HG03378 (cell line): ENCODE results near the gene CLDN3.
"Not testable (repeated sequence)": the region's sequence is repeated elsewhere in the genome, so short reads cannot be mapped to it uniquely, and the experiment has no call there.

Source experiments
- ATAC-seq: cut with Tn5 transposase; IDR thresholded peaks from one replicate; pipeline ENCODE4 v1.9.1; 2021; ENCODE audit warnings: mild to moderate bottlenecking, moderate library complexity; ENCODE audit not compliant: unreplicated experiment

The CLDN3 gene

DNA sequence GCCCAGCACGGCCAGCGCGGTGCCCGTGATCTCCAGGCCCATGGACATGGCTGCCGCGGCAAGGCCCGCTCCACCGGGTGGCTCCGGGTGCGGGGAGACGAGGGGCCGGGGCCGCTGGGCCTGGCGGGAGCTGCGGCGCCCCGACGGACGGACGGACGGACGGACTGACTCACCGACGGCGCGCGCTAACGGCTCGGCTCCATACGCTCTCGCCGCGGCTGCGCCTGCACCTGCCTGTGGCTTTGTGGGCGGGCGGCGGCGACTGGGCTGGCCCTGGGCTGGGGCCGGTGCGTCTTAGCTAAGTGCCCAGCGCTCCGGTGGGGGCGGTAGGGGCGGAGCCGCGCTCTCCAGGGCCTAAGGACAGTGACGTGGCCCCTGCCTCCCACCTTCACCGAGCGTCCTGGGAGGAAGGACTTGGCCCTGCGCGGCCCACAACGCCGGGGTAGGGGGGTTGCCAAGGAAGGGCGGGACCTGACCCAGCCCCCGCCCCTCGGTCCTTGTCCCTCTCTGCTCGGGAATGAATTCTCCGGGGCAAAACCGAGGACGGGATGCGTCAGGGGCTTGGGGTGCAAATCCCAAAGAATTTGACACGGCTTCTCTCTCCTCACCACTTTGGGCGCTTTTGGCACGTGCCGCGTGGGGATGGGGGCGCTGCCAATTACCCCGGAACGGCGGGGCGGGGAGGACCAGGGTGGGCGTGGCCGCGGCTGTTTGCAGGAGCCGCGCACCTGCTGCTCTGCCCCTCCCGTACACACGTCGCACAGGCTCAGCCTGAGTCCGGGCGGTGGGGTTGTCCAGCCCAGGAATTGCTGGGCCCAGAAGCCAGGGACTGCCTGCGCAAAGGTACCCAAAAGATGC is at the start of gene CLDN3:
Gene CLDN3 (minus strand): TSS at position 269 of the 858 bp plus-strand sequence. CDS start 221 bp downstream, at position 48.
- no peak for ATAC-seq

- no peak for ATAC-seq
These were observed 47.1 kb upstream of the CLDN3 start for GRCh38 chr7:73817121-73817520.

GRCh38 chr7:73815436-73815835 is 45.4 kb upstream of the CLDN3 start:
- no peak for ATAC-seq

DNA sequence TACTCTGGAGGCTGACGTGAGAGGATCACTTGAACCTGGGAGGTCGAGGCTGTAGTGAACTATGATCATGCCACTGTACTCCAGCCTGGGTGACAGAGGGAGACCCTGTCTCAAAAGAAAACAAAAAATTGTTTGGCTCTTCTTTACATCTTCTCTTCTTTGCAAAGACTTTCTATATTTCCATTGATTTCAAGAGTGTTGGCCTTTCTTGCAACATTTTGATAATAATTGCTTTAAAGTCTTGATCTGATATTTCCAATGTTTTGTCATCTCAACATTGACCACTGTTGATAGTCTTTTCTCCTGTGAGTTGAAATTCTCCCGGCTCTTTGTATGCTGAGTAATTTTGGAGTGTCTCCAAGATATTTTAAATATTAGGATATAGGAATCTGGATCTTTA is 42.9 kb upstream of the CLDN3 start:
- no peak for ATAC-seq

DNA sequence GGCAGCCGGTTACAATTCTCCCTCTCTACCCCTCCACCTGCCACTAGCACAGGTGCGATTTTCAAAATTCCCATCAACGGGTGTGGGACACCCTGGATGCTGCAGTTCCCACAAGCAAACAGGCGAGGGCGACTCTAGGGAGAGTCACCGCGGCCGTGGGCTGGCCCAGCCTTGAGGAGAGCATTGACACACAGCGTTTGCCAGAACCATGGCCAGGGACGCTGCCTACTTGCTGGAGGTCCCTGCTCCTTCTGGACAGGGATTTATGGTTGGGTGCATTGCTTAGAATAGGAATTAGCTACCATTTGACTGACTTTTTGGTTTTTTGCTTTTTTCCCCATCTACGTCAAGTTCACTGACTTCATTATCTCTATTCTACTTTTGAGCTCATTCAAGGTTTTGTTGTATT is 41.7 kb upstream of the CLDN3 start:
- ATAC-seq: no peak

GRCh38 chr7:73810998-73811360 is 40.9 kb upstream of the CLDN3 start:
- ATAC-seq: no peak

DNA sequence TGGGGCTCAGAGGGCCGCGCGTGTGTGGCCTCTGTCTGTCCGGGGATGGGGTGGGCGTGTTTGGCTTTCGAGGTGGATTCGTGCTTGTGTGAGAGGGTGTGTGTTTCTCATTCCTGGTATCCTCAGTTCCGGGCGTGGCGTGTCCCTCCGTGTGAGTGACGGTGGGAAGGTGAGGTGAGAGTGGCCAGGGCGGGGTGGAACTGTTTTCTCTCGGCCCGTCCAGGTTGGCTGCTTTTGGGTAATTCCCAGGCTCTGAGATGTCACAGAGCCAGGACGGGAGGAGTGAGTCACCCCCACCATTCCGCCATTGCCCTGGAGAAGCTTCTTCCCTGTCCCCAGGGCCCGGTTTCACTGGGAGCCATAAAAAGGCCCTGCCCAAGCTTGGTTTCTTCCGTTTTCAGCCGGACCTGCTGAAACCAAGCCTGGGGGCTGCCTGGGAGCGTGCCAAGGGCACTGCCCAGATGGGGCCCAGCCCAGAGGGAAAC is 39.4 kb upstream of the CLDN3 start:
- no peak for ATAC-seq

DNA sequence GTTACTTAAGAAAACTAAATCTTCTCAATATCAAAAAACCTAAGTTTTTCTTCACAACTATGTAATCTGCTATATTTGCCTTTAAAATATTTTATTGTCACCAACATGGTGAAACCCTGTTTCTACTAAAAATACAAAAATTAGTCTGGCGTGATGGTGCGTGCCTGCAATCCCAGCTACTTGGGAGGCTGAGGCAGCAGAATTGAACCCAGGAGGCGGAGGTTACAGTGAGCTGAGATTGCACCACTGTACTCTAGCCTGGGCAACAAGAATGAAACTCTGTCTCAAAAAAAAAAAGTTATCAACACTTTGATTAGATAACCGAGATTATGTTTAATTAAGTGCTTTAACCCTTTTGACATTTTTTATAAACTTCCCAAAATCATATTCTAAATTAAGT is 32.4 kb upstream of the CLDN3 start:
- ATAC-seq: no peak

GRCh38 chr7:73801577-73801976 is 31.5 kb upstream of the CLDN3 start:
- no peak for ATAC-seq

- ATAC-seq: no peak
These were observed 29.4 kb upstream of the CLDN3 start for GRCh38 chr7:73799282-73800141.

- not testable (repeated sequence) for ATAC-seq
These were observed 27.1 kb upstream of the CLDN3 start for GRCh38 chr7:73797176-73797575.

- not testable (repeated sequence) for ATAC-seq
These were observed 26.6 kb upstream of the CLDN3 start for GRCh38 chr7:73796656-73797055.

DNA sequence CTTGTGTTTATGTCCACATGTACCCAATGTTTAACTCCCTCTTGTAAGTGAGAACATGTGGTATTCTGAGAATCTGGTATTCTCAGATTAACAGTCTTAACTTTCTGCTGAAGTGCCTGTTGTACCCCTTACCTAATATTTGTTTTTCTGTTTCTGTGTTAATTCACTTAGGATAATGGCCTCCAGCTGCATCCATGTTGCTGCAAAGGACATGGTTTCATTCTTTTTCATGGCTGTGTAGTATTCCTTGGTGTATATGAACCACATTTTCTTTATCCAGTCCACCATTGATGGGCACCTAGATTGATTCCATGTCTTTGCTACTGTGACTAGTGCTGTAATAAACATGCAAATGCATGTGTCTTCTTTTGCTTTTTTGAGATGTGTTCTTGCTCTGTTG is 25.1 kb upstream of the CLDN3 start:
- not testable (repeated sequence) for ATAC-seq

DNA sequence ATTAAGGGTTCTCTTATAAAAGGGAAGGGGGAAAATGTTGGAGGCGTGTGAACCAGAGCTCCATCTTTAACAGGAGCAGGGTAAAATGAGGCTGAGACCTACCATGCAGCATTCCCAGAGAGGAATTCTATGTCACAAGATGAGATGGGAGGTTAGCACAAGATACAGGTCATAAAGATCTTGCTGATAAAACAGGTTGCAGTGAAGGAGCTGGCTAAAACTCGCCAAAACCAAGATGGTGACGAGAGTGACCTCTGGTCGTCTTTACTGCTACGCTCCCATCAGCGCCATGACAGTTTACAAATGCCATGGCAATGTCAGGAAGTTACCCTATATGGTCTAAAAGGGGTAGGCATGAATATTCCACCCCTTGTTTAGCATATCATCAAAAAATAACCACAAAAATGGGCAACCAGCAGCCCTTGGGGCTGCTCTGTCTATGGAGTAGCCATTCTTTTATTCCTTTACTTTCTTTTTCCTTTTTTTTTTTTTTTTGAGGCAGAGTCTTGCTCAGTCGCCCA is 21.2 kb upstream of the CLDN3 start:
- ATAC-seq: not testable (repeated sequence)

GRCh38 chr7:73789051-73789450 is 19.0 kb upstream of the CLDN3 start:
- no peak for ATAC-seq

DNA sequence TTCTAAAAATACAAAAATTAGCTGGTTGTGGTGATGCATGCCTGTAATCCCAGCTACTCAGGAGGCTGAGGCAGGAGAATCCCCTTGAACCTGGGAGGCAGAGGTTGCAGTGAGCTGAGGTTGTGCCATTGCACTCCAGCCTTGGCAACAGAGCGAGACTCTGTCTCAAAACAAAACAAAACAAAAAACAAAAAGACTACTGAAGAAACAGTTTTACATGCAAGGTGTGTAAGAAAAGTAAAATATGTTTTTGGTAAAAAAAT is 17.6 kb upstream of the CLDN3 start:
- not testable (repeated sequence) for ATAC-seq

- ATAC-seq: no peak
These were observed 16.5 kb upstream of the CLDN3 start for GRCh38 chr7:73786588-73786987.

DNA sequence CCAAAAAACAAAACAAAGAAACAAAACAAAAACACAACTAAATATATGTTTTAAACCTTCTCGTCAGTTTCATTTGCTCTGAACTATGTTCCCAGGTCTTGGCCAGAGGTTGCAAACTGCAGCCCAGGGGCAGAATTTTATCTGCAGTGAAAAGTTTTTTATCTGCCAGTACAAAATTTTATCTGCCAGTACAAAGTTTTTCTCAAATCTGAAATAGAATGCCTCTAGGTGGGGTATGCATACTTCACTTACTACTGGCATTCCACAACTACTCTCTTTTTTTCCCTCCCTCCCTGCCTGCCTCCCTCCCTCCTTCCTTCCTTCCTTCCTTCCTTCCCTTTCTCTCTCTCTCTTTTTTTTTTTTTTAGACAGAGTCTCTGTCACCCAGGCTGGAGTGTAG is 9.4 kb upstream of the CLDN3 start:
- ATAC-seq: no peak

- ATAC-seq: no peak
These were observed 8.8 kb upstream of the CLDN3 start for GRCh38 chr7:73778801-73779389.

DNA sequence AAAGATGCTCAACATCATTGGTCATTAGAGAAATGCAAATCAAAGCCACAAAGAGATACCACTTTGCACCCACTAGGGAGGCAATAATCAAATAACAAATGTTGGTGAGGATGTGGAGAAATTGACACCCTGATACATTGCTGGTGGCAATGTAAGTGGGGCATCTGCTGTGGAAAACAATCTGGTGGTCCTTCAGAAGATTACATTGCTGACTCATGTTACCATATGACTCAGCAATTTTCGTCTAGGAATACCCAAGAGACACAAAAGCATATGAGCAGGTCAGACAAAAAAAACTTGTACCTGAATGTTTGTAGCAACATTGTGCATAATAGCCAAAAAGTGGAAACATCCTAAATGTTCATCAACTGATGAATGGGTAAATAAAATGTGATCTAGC is 4.9 kb upstream of the CLDN3 start:
- no peak for ATAC-seq

DNA sequence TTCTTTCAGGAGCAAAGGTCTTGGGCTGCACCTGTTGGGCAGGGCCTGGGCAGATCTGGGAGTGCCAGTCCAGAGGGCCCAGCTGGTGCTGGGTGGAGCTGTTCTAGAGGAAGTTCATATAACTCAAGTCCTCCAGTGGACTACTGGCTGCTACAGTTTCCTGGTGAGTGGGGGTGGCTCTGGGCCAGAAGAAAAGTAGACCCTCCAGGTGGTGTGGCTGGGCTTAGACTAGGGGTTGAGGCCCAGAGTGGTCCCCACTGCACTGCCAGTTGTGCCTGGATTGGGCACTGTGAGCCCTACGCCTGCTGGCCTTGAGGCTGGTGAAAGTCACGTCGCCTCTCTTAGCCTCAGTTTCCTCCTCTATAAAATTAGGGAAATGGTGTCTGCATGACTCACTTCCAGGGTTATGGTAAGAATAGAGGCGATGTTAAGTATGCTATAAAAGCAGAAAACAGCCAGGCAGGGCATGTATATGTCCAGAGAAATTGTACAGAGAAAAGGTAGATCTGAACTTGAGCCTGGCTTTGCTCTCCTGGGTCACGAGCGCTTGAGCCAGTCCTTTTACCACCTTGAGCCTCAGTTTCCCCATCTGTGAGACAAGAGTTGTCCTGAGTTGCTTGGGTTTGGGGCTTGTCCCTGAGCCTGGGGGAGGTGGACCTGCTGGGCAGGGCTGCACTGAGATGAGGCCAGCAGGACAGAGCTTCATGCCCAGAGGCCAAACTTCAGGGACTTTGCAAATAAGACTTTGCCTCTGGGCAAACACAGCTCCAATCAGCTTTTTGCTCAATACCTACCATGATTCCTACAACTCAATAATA is 3.8 kb upstream of the CLDN3 start:
- no peak for ATAC-seq
